Measurements from ENCODE around the gene ZNF219. TPM values are rescaled to one million over a fixed set of nuclear protein-coding genes. Genes with fewer than 3 reads are reported as not detected.

The ZNF219 gene
- total and polyA plus RNA-seq, 2 of the 13 experiments (the other 11 are each of a cell fraction or from before 2014, with no cell fraction given): 34.5 to 36.6 TPM

- TF ChIP-seq HDAC6 (IDR thresholded peaks at IDR 0.05; ENCODE audit: low read depth, low read length): no peak
- peak; percentile 59; the same call in 1 of the 2 replicates for TF ChIP-seq BATF2 (CRISPR knock-in tag; IDR thresholded peaks at IDR 0.05)
- 0 out of 2 replicates have a peak, but pooled peaks have one; percentile 60 for TF ChIP-seq ZNF446 (CRISPR knock-in tag; IDR thresholded peaks at IDR 0.05)
- no peak; the same call in none of the 2 replicates for TF ChIP-seq ZNF160 (CRISPR knock-in tag; IDR thresholded peaks at IDR 0.05)
- no peak for TF ChIP-seq SRSF4 (IDR thresholded peaks at IDR 0.05; ENCODE audit: low read depth, low read length, poor library complexity, severe bottlenecking)
- peak; percentile 48; the same call in 1 of the 2 replicates for TF ChIP-seq ZNF205 (CRISPR knock-in tag; IDR thresholded peaks at IDR 0.05)
- 0 out of 2 replicates have a peak, but pooled peaks have one; percentile 64 for TF ChIP-seq ZNF589 (CRISPR knock-in tag; conservative IDR thresholded peaks at IDR 0.05)
- peak; percentile 86 for TF ChIP-seq CCDC6 (CRISPR knock-in tag; IDR thresholded peaks at IDR 0.05)
- TF ChIP-seq, protein P1, sequence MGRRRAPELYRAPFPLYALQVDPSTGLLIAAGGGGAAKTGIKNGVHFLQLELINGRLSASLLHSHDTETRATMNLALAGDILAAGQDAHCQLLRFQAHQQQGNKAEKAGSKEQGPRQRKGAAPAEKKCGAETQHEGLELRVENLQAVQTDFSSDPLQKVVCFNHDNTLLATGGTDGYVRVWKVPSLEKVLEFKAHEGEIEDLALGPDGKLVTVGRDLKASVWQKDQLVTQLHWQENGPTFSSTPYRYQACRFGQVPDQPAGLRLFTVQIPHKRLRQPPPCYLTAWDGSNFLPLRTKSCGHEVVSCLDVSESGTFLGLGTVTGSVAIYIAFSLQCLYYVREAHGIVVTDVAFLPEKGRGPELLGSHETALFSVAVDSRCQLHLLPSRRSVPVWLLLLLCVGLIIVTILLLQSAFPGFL (CRISPR knock-in tag; IDR thresholded peaks at IDR 0.05): no peak
- TF ChIP-seq ATAD3A (CRISPR knock-in tag; IDR thresholded peaks at IDR 0.05): no peak
- TF ChIP-seq YEATS2 (CRISPR knock-in tag; IDR thresholded peaks at IDR 0.05; ENCODE audit: borderline replicate concordance): peak; percentile 83; the same call in 1 of the 2 replicates
- TF ChIP-seq, protein P2, sequence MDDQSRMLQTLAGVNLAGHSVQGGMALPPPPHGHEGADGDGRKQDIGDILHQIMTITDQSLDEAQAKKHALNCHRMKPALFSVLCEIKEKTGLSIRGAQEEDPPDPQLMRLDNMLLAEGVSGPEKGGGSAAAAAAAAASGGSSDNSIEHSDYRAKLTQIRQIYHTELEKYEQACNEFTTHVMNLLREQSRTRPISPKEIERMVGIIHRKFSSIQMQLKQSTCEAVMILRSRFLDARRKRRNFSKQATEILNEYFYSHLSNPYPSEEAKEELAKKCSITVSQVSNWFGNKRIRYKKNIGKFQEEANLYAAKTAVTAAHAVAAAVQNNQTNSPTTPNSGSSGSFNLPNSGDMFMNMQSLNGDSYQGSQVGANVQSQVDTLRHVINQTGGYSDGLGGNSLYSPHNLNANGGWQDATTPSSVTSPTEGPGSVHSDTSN (CRISPR knock-in tag; IDR thresholded peaks at IDR 0.05; ENCODE audit: borderline replicate concordance): peak; percentile 56; the same call in 1 of the 2 replicates
- TF ChIP-seq, protein P3, sequence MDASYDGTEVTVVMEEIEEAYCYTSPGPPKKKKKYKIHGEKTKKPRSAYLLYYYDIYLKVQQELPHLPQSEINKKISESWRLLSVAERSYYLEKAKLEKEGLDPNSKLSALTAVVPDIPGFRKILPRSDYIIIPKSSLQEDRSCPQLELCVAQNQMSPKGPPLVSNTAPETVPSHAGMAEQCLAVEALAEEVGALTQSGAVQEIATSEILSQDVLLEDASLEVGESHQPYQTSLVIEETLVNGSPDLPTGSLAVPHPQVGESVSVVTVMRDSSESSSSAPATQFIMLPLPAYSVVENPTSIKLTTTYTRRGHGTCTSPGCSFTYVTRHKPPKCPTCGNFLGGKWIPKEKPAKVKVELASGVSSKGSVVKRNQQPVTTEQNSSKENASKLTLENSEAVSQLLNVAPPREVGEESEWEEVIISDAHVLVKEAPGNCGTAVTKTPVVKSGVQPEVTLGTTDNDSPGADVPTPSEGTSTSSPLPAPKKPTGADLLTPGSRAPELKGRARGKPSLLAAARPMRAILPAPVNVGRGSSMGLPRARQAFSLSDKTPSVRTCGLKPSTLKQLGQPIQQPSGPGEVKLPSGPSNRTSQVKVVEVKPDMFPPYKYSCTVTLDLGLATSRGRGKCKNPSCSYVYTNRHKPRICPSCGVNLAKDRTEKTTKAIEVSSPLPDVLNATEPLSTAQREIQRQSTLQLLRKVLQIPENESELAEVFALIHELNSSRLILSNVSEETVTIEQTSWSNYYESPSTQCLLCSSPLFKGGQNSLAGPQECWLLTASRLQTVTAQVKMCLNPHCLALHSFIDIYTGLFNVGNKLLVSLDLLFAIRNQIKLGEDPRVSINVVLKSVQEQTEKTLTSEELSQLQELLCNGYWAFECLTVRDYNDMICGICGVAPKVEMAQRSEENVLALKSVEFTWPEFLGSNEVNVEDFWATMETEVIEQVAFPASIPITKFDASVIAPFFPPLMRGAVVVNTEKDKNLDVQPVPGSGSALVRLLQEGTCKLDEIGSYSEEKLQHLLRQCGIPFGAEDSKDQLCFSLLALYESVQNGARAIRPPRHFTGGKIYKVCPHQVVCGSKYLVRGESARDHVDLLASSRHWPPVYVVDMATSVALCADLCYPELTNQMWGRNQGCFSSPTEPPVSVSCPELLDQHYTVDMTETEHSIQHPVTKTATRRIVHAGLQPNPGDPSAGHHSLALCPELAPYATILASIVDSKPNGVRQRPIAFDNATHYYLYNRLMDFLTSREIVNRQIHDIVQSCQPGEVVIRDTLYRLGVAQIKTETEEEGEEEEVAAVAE (CRISPR knock-in tag; IDR thresholded peaks at IDR 0.05; ENCODE audit: borderline replicate concordance): no peak; the same call in 1 of the 2 replicates
- TF ChIP-seq ZNF644 (CRISPR knock-in tag; IDR thresholded peaks at IDR 0.05; ENCODE audit: low read depth): peak; percentile 79
- TF ChIP-seq, protein P4, sequence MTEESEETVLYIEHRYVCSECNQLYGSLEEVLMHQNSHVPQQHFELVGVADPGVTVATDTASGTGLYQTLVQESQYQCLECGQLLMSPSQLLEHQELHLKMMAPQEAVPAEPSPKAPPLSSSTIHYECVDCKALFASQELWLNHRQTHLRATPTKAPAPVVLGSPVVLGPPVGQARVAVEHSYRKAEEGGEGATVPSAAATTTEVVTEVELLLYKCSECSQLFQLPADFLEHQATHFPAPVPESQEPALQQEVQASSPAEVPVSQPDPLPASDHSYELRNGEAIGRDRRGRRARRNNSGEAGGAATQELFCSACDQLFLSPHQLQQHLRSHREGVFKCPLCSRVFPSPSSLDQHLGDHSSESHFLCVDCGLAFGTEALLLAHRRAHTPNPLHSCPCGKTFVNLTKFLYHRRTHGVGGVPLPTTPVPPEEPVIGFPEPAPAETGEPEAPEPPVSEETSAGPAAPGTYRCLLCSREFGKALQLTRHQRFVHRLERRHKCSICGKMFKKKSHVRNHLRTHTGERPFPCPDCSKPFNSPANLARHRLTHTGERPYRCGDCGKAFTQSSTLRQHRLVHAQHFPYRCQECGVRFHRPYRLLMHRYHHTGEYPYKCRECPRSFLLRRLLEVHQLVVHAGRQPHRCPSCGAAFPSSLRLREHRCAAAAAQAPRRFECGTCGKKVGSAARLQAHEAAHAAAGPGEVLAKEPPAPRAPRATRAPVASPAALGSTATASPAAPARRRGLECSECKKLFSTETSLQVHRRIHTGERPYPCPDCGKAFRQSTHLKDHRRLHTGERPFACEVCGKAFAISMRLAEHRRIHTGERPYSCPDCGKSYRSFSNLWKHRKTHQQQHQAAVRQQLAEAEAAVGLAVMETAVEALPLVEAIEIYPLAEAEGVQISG (CRISPR knock-in tag; IDR thresholded peaks at IDR 0.05): peak; percentile 83
- peak; percentile 84; the same call in 1 of the 2 replicates for TF ChIP-seq KLF12 (CRISPR knock-in tag; IDR thresholded peaks at IDR 0.05; ENCODE audit: borderline replicate concordance)
- peak; percentile 80; the same call in 1 of the 2 replicates for TF ChIP-seq ZNF292 (CRISPR knock-in tag; IDR thresholded peaks at IDR 0.05; ENCODE audit: borderline replicate concordance, low read depth)
These were observed 42.9 kb downstream of the ZNF219 start (continued) for GRCh38 chr14:21055432-21056117.

All from HepG2 (cell line).